Measurements from ENCODE around the gene LUZP2.

LUZP2 gene

GRCh38 chr11:24685821-24686220 is 189.0 kb downstream of the LUZP2 start:
- Histone ChIP-seq H3K9ac (ENCODE audit: low read depth, low read length) (no peak overlapping the region), H3K27me3 (ENCODE audit: control insufficient read depth, insufficient read depth, low read length) (no peaks in the 10 kb centered on the region), H3K4me1 (ENCODE audit: control insufficient read depth, insufficient read depth, low read length) (peaks cover 7% of the 10 kb centered on the region), H3K9me3 (ENCODE audit: control insufficient read depth, insufficient read depth, low read length) (no peaks in the 10 kb centered on the region), H3K36me3 (ENCODE audit: control insufficient read depth, insufficient read depth, low read length) (no peaks in the 10 kb centered on the region), H3K4me3 (ENCODE audit: low read depth, low read length) (no peak overlapping the region)

GRCh38 chr11:24687531-24688147 is 190.8 kb downstream of the LUZP2 start:
- H3K9me3 ChIP-seq (ENCODE audit: control insufficient read depth, insufficient read depth, low read length) = no peaks in the 10 kb centered on the region
- H3K36me3 ChIP-seq (ENCODE audit: control insufficient read depth, insufficient read depth, low read length) = no peaks in the 10 kb centered on the region
- H3K4me3 ChIP-seq (ENCODE audit: low read depth, low read length) = no peak overlapping the region
- H3K4me1 ChIP-seq (ENCODE audit: control insufficient read depth, insufficient read depth, low read length) = peaks cover 7% of the 10 kb centered on the region
- H3K9ac ChIP-seq (ENCODE audit: low read depth, low read length) = no peak overlapping the region
- no peaks in the 10 kb centered on the region for H3K27me3 ChIP-seq (ENCODE audit: control insufficient read depth, insufficient read depth, low read length)

DNA sequence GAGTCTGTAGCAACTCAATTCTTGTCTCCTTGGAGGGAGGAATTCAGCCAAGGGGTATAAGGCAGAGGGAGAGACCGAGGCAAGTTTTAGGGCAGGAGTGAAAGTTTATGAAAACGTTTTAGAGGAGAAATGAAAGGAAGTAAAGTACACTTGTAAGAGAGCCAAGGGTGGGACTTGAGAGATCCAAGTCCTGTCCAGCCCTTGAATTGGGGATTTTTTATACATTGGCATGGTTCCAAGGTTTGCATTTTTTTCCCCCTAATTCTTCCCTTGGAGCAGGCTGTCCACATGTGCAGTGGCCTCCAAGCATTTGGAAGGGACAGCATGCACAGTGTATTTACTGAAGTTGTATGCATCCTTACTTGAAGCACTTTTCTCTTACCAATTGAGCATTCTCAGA is 192.1 kb downstream of the LUZP2 start:
- Histone ChIP-seq H3K4me3 (ENCODE audit: low read depth, low read length) (no peak overlapping the region), H3K36me3 (ENCODE audit: control insufficient read depth, insufficient read depth, low read length) (no peaks in the 10 kb centered on the region), H3K27me3 (ENCODE audit: control insufficient read depth, insufficient read depth, low read length) (no peaks in the 10 kb centered on the region), H3K9me3 (ENCODE audit: control insufficient read depth, insufficient read depth, low read length) (no peaks in the 10 kb centered on the region), H3K9ac (ENCODE audit: low read depth, low read length) (no peak overlapping the region), H3K4me1 (ENCODE audit: control insufficient read depth, insufficient read depth, low read length) (peaks cover 7% of the 10 kb centered on the region)

- H3K9me3 ChIP-seq (ENCODE audit: control insufficient read depth, insufficient read depth, low read length) = no peaks in the 10 kb centered on the region
- no peaks in the 10 kb centered on the region for H3K27me3 ChIP-seq (ENCODE audit: control insufficient read depth, insufficient read depth, low read length)
- no peak overlapping the region for H3K4me3 ChIP-seq (ENCODE audit: low read depth, low read length)
- no peaks in the 10 kb centered on the region for H3K36me3 ChIP-seq (ENCODE audit: control insufficient read depth, insufficient read depth, low read length)
- no peaks in the 10 kb centered on the region for H3K4me1 ChIP-seq (ENCODE audit: control insufficient read depth, insufficient read depth, low read length)
- no peak overlapping the region for H3K9ac ChIP-seq (ENCODE audit: low read depth, low read length)
Measured at GRCh38 chr11:24697522-24698111, 200.8 kb downstream of the LUZP2 start.

DNA sequence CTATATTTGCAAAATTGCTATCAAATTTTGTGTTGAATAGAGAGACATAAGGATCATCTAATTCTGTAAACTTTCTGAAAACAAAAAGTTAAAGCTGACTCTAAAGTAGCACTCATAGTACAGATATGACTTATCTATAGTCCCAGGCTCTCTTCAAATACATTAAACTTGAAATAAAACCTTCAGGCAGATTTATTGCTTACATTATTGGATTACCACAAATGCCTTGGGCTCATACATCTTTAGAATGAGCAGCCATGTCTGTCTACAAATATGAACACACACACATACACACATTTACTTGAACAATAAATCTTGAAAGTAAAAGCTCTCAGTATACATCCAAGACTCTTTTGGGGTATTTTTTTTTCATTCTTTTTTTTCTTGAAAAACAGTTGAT is 207.9 kb downstream of the LUZP2 start:
- no peak overlapping the region for H3K9ac ChIP-seq (ENCODE audit: low read depth, low read length)
- H3K27me3 ChIP-seq (ENCODE audit: control insufficient read depth, insufficient read depth, low read length) = no peaks in the 10 kb centered on the region
- H3K36me3 ChIP-seq (ENCODE audit: control insufficient read depth, insufficient read depth, low read length) = no peaks in the 10 kb centered on the region
- H3K4me1 ChIP-seq (ENCODE audit: control insufficient read depth, insufficient read depth, low read length) = peaks cover 8% of the 10 kb centered on the region
- no peaks in the 10 kb centered on the region for H3K9me3 ChIP-seq (ENCODE audit: control insufficient read depth, insufficient read depth, low read length)
- no peak overlapping the region for H3K4me3 ChIP-seq (ENCODE audit: low read depth, low read length)

- no peaks in the 10 kb centered on the region for H3K36me3 ChIP-seq (ENCODE audit: control insufficient read depth, insufficient read depth, low read length)
- peaks cover 8% of the 10 kb centered on the region for H3K4me1 ChIP-seq (ENCODE audit: control insufficient read depth, insufficient read depth, low read length)
- H3K9ac ChIP-seq (ENCODE audit: low read depth, low read length) = no peak overlapping the region
- no peak overlapping the region for H3K4me3 ChIP-seq (ENCODE audit: low read depth, low read length)
- H3K27me3 ChIP-seq (ENCODE audit: control insufficient read depth, insufficient read depth, low read length) = no peaks in the 10 kb centered on the region
- H3K9me3 ChIP-seq (ENCODE audit: control insufficient read depth, insufficient read depth, low read length) = no peaks in the 10 kb centered on the region
Measured at GRCh38 chr11:24705474-24705873, 208.6 kb downstream of the LUZP2 start.

DNA sequence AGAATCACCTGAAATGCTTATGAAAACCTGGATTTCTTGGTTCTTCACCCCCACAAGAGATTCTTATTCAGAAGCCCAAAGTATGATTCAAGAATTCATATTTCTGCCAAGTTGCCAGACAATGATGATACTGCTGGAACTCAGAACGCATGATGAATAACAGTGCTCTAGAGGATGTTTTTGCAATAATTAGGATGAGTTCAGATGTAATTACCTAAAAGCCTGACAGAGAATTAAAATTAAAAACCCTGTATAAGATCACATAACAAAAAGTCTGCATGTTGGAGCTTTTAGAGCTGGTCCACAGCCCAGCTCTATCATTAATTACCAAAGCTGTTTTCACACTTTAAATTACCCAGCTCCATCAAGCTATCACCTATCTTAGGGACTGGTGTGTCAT is 211.8 kb downstream of the LUZP2 start:
- Histone ChIP-seq H3K4me3 (ENCODE audit: low read depth, low read length) (no peak overlapping the region), H3K4me1 (ENCODE audit: control insufficient read depth, insufficient read depth, low read length) (peaks cover 8% of the 10 kb centered on the region), H3K36me3 (ENCODE audit: control insufficient read depth, insufficient read depth, low read length) (no peaks in the 10 kb centered on the region), H3K27me3 (ENCODE audit: control insufficient read depth, insufficient read depth, low read length) (no peaks in the 10 kb centered on the region), H3K9ac (ENCODE audit: low read depth, low read length) (no peak overlapping the region), H3K9me3 (ENCODE audit: control insufficient read depth, insufficient read depth, low read length) (no peaks in the 10 kb centered on the region)

DNA sequence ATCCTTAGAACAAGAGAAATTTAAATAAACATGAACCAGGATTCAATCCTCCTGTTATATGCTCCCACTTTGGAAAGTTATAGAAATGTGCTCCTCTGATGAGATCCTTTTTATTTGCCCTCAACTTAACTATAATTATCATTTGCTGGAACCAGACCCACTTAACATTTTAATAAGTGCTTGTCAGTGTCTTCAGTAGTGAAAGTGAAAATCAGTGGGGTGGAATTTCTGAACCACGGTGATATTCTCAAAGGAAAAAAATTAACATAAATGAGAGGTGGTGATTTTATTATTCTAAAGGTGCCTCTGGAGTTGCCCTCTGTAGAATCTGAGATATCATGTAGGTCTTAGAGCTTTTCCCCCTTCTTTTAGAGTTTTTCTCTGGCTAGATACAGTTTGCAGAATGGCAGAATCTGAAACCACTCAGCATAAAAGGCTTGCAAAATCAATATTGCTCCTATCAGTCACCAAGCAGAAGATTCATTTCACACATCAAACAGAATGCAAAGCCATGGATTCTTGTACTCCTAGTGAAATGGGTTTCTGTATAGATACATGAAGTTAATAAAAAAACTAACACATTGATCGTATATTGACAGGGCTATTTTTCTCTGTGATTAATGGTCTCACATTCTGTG is 213.2 kb downstream of the LUZP2 start:
- Histone ChIP-seq H3K9ac (ENCODE audit: low read depth, low read length) (no peak overlapping the region), H3K36me3 (ENCODE audit: control insufficient read depth, insufficient read depth, low read length) (no peaks in the 10 kb centered on the region), H3K9me3 (ENCODE audit: control insufficient read depth, insufficient read depth, low read length) (no peaks in the 10 kb centered on the region), H3K4me1 (ENCODE audit: control insufficient read depth, insufficient read depth, low read length) (peaks cover 8% of the 10 kb centered on the region), H3K4me3 (ENCODE audit: low read depth, low read length) (no peak overlapping the region), H3K27me3 (ENCODE audit: control insufficient read depth, insufficient read depth, low read length) (no peaks in the 10 kb centered on the region)

GRCh38 chr11:24714601-24715000 is 217.7 kb downstream of the LUZP2 start:
- H3K4me3 ChIP-seq (ENCODE audit: low read depth, low read length) = no peak overlapping the region
- H3K9ac ChIP-seq (ENCODE audit: low read depth, low read length) = no peak overlapping the region
- no peaks in the 10 kb centered on the region for H3K27me3 ChIP-seq (ENCODE audit: control insufficient read depth, insufficient read depth, low read length)
- no peaks in the 10 kb centered on the region for H3K36me3 ChIP-seq (ENCODE audit: control insufficient read depth, insufficient read depth, low read length)
- H3K9me3 ChIP-seq (ENCODE audit: control insufficient read depth, insufficient read depth, low read length) = no peaks in the 10 kb centered on the region
- H3K4me1 ChIP-seq (ENCODE audit: control insufficient read depth, insufficient read depth, low read length) = no peaks in the 10 kb centered on the region

DNA sequence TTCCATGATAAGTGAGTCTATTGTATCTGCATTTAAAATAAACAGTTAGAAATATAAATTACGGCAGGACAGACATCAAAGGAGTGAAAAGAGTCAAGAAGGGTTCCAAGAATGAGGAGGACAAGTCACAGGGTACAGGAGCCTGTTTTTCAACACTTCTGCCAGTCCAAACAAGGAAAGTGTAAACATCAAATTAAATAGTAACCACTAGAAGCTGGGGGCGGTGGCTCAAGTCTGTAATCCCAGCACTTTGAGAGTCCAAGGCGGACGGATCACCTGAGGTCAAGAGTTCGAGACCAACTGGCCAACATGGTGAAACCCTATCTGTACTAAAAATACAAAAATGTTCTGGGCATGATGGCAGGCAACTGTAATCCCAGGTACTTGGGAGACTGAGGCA is 219.6 kb downstream of the LUZP2 start:
- Histone ChIP-seq H3K4me3 (ENCODE audit: low read depth, low read length) (no peak overlapping the region), H3K36me3 (ENCODE audit: control insufficient read depth, insufficient read depth, low read length) (no peaks in the 10 kb centered on the region), H3K4me1 (ENCODE audit: control insufficient read depth, insufficient read depth, low read length) (no peaks in the 10 kb centered on the region), H3K27me3 (ENCODE audit: control insufficient read depth, insufficient read depth, low read length) (no peaks in the 10 kb centered on the region), H3K9me3 (ENCODE audit: control insufficient read depth, insufficient read depth, low read length) (no peaks in the 10 kb centered on the region), H3K9ac (ENCODE audit: low read depth, low read length) (no peak overlapping the region)

GRCh38 chr11:24723231-24723630 is 226.4 kb downstream of the LUZP2 start:
- Histone ChIP-seq H3K27me3 (ENCODE audit: control insufficient read depth, insufficient read depth, low read length) (no peaks in the 10 kb centered on the region), H3K4me1 (ENCODE audit: control insufficient read depth, insufficient read depth, low read length) (no peaks in the 10 kb centered on the region), H3K9me3 (ENCODE audit: control insufficient read depth, insufficient read depth, low read length) (no peaks in the 10 kb centered on the region), H3K4me3 (ENCODE audit: low read depth, low read length) (no peak overlapping the region), H3K9ac (ENCODE audit: low read depth, low read length) (no peak overlapping the region), H3K36me3 (ENCODE audit: control insufficient read depth, insufficient read depth, low read length) (no peaks in the 10 kb centered on the region)

DNA sequence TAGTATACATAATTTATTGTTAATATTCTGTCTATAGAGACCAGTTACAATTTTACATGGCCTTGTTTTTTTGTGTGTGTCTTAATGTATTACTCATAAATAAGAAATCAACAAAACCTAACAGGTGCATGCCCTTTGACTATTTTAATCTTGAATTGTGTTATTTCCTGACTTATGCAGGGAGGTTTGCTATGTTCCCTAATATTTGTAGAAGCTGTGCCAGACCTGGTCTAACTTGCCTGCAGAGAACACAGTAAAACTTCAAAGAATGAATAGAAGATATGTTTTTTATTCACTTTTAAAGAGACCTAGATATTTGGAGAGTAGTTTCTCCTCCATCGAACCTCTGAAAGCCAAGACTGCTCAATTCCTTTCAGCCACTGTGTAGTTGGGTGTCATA is 234.7 kb downstream of the LUZP2 start:
- no peaks in the 10 kb centered on the region for H3K36me3 ChIP-seq (ENCODE audit: control insufficient read depth, insufficient read depth, low read length)
- H3K4me3 ChIP-seq (ENCODE audit: low read depth, low read length) = no peak overlapping the region
- no peaks in the 10 kb centered on the region for H3K4me1 ChIP-seq (ENCODE audit: control insufficient read depth, insufficient read depth, low read length)
- H3K9ac ChIP-seq (ENCODE audit: low read depth, low read length) = no peak overlapping the region
- H3K27me3 ChIP-seq (ENCODE audit: control insufficient read depth, insufficient read depth, low read length) = no peaks in the 10 kb centered on the region
- H3K9me3 ChIP-seq (ENCODE audit: control insufficient read depth, insufficient read depth, low read length) = no peaks in the 10 kb centered on the region

Data from iPS-15b (cell line).